Endothelial cell of hepatic sinusoid (primary cell): ENCODE data around the gene BCR.
"Not testable (repeated sequence)": the region's sequence is repeated elsewhere in the genome, so short reads cannot be mapped to it uniquely, and the experiment has no call there.

ENCODE experiments used
- in situ Hi-C: cut with HindIII; loops from 2 replicates; pipeline ENCODE4 v1.10.0; 2017; ENCODE audit warnings: low sequenced_read_pairs

The BCR gene

GRCh38 chr22:23353696-23354095 lies 173.4 kb downstream of the BCR start:
- in situ Hi-C loops, result no loop called here

GRCh38 chr22:23356094-23356493 lies 175.8 kb downstream of the BCR start:
- in situ Hi-C loops, result no loop called here

- in situ Hi-C loops, result no loop called here
Measured at GRCh38 chr22:23357053-23357452, 176.7 kb downstream of the BCR start.

- in situ Hi-C loops, result no loop called here
Measured at GRCh38 chr22:23359583-23360123, 179.3 kb downstream of the BCR start.

- in situ Hi-C loops, result no loop called here
Measured at GRCh38 chr22:23361676-23362075, 181.4 kb downstream of the BCR start.

- in situ Hi-C loops, result no loop called here
Measured at GRCh38 chr22:23363683-23364082, 183.4 kb downstream of the BCR start.

- in situ Hi-C loops, result no loop called here
Measured at GRCh38 chr22:23364389-23364788, 184.1 kb downstream of the BCR start.

- in situ Hi-C loops, result no loop called here
Measured at GRCh38 chr22:23365524-23365923, 185.2 kb downstream of the BCR start.

GRCh38 chr22:23365961-23366360 lies 185.7 kb downstream of the BCR start:
- in situ Hi-C loops, result no loop called here

GRCh38 chr22:23367196-23367595 lies 186.9 kb downstream of the BCR start:
- in situ Hi-C loops, result not testable (repeated sequence)
